T-helper 1 cell (primary cell): ENCODE measurements around the gene MYLK4.

Experiments
- DNase-seq, 5 donors: peaks; one replicate each; pipeline ENCODE4 v3.0.0-alpha.2; 2012 to 2020

The MYLK4 gene

GRCh38 chr6:2732503-2733089, 18.1 kb downstream of the MYLK4 start:
- no peak for DNase-seq

- DNase-seq: no peak
Observed at GRCh38 chr6:2731281-2731909, 19.3 kb downstream of the MYLK4 start.

GRCh38 chr6:2730353-2731107, 20.2 kb downstream of the MYLK4 start:
- DNase-seq: no peak

GRCh38 chr6:2729921-2730320, 20.8 kb downstream of the MYLK4 start:
- no peak for DNase-seq

GRCh38 chr6:2725999-2726567, 24.6 kb downstream of the MYLK4 start:
- DNase-seq: no peak

- DNase-seq: no peak
Observed at GRCh38 chr6:2725364-2725988, 25.2 kb downstream of the MYLK4 start.

- no peak for DNase-seq
Observed at GRCh38 chr6:2721219-2721618, 29.5 kb downstream of the MYLK4 start.

GRCh38 chr6:2719093-2719455, 31.6 kb downstream of the MYLK4 start:
- no peak for DNase-seq

- no peak for DNase-seq
Observed at GRCh38 chr6:2718334-2719092, 32.2 kb downstream of the MYLK4 start.

- no peak for DNase-seq
Observed at GRCh38 chr6:2716936-2717700, 33.6 kb downstream of the MYLK4 start.

GRCh38 chr6:2715737-2716136, 35.0 kb downstream of the MYLK4 start:
- no peak for DNase-seq

- no peak for DNase-seq
Observed at GRCh38 chr6:2714111-2714895, 36.4 kb downstream of the MYLK4 start.

- no peak for DNase-seq
Observed at GRCh38 chr6:2713473-2714110, 37.1 kb downstream of the MYLK4 start.

- no peak for DNase-seq
Observed at GRCh38 chr6:2712102-2712501, 38.6 kb downstream of the MYLK4 start.

GRCh38 chr6:2710412-2710811, 40.3 kb downstream of the MYLK4 start:
- DNase-seq: no peak

GRCh38 chr6:2708456-2708855, 42.3 kb downstream of the MYLK4 start:
- DNase-seq: no peak

- no peak for DNase-seq
Observed at GRCh38 chr6:2706558-2706957, 44.2 kb downstream of the MYLK4 start.

GRCh38 chr6:2705256-2705655, 45.5 kb downstream of the MYLK4 start:
- no peak for DNase-seq

- DNase-seq: no peak
Observed at GRCh38 chr6:2697291-2697690, 53.4 kb downstream of the MYLK4 start.

GRCh38 chr6:2695454-2696095, 55.1 kb downstream of the MYLK4 start:
- no peak for DNase-seq
